ENCODE results near the gene DCC.
"Not testable (repeated sequence)": the region's sequence is repeated elsewhere in the genome, so short reads cannot be mapped to it uniquely, and the experiment has no call there.

DCC gene

GRCh38 chr18:52352920-52353319 lies 12.9 kb downstream of the DCC start:
- no peak for DNase-seq (ENCODE audit: low read depth)

GRCh38 chr18:52353589-52353988 lies 13.6 kb downstream of the DCC start:
- DNase-seq (ENCODE audit: low read depth) = no peak

GRCh38 chr18:52363861-52364260 lies 23.9 kb downstream of the DCC start:
- no peak for DNase-seq (ENCODE audit: low read depth)

- DNase-seq (ENCODE audit: low read depth) = not testable (repeated sequence)
Observed at GRCh38 chr18:52366851-52367250, 26.9 kb downstream of the DCC start.

GRCh38 chr18:52367953-52368742 lies 28.2 kb downstream of the DCC start:
- no peak for DNase-seq (ENCODE audit: low read depth)

- DNase-seq (ENCODE audit: low read depth) = no peak
Observed at GRCh38 chr18:52370841-52371240, 30.8 kb downstream of the DCC start.

GRCh38 chr18:52376104-52376503 lies 36.1 kb downstream of the DCC start:
- no peak for DNase-seq (ENCODE audit: low read depth)

- no peak for DNase-seq (ENCODE audit: low read depth)
Observed at GRCh38 chr18:52377094-52377493, 37.1 kb downstream of the DCC start.

GRCh38 chr18:52386306-52386705 lies 46.3 kb downstream of the DCC start:
- DNase-seq (ENCODE audit: low read depth) = no peak

GRCh38 chr18:52387175-52387574 lies 47.2 kb downstream of the DCC start:
- DNase-seq (ENCODE audit: low read depth) = no peak

- DNase-seq (ENCODE audit: low read depth) = no peak
Observed at GRCh38 chr18:52391810-52392559, 52.0 kb downstream of the DCC start.

- DNase-seq (ENCODE audit: low read depth) = no peak
Observed at GRCh38 chr18:52394602-52395001, 54.6 kb downstream of the DCC start.

GRCh38 chr18:52395146-52395852 lies 55.3 kb downstream of the DCC start:
- DNase-seq (ENCODE audit: low read depth) = no peak

- no peak for DNase-seq (ENCODE audit: low read depth)
Observed at GRCh38 chr18:52401236-52401635, 61.2 kb downstream of the DCC start.

- DNase-seq (ENCODE audit: low read depth) = no peak
Observed at GRCh38 chr18:52402814-52403213, 62.8 kb downstream of the DCC start.

GRCh38 chr18:52403291-52404021 lies 63.5 kb downstream of the DCC start:
- no peak for DNase-seq (ENCODE audit: low read depth)

GRCh38 chr18:52408800-52409302 lies 68.9 kb downstream of the DCC start:
- no peak for DNase-seq (ENCODE audit: low read depth)

GRCh38 chr18:52409727-52410126 lies 69.7 kb downstream of the DCC start:
- DNase-seq (ENCODE audit: low read depth) = no peak

- DNase-seq (ENCODE audit: low read depth) = no peak
Observed at GRCh38 chr18:52415131-52415530, 75.1 kb downstream of the DCC start.

GRCh38 chr18:52422985-52423601 lies 83.1 kb downstream of the DCC start:
- no peak for DNase-seq (ENCODE audit: low read depth)

- DNase-seq (ENCODE audit: low read depth) = no peak
Observed at GRCh38 chr18:52426041-52426440, 86.0 kb downstream of the DCC start.

GRCh38 chr18:52426462-52426861 lies 86.5 kb downstream of the DCC start:
- DNase-seq (ENCODE audit: low read depth) = no peak
